Measurements from ENCODE around the gene ZNF577.

ZNF577 gene

DNA sequence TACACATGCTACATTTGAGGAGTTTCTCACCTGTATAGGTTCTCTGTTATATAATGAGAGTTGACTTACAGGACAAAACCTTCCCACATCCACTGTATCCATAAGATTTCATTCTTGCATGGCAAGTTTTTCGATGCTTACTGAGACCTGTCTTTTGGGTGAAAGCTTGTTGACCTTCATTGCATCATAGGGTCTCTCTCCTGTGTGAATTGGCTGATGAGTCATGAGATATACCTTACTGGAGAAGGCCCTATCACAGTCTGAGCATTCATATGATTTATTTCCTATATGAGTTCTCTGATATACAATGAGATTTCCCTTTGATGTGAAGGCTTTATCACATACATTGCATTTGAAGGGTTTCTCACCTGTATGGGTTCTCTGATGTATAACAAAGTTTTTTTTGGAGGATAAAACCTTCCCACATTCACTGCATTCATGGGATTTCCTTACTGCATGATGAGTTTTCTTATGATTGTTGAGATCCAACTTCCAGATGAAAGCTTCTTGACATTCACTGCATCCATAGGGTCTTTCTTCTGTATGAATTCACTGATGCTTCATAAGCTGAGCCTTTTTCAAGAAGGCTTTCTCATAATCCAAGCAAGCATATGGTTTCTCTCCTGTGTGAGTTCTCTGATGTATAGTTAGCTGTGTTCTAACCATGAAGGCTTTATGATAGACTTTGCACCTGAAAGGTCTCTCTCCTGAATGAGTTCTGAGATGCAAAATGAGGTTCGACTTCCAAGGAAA, 25.7 kb downstream of the ZNF577 start:
- no peak for DNase-seq (ENCODE audit: low spot score)

DNA sequence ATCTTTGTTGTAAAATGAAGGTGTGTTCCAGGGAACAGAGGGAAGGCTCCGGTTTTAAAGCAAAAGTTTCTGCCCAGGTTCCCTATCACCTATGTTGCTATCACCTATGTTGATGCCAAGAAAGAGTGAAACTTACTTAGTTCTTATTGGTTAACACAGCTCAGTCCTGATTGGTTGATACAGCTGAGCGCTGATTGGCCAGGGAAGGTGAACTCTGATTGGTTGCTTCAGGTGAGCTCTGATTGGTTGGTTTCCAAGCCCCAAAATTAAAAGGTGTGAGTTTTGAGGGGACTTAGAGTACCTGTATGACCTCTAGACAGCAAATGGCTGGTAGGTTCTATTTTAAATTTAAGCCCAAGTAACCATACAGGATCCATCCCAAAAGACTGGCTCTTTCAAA, 50.6 kb downstream of the ZNF577 start:
- no peak for DNase-seq (ENCODE audit: low spot score)

DNA sequence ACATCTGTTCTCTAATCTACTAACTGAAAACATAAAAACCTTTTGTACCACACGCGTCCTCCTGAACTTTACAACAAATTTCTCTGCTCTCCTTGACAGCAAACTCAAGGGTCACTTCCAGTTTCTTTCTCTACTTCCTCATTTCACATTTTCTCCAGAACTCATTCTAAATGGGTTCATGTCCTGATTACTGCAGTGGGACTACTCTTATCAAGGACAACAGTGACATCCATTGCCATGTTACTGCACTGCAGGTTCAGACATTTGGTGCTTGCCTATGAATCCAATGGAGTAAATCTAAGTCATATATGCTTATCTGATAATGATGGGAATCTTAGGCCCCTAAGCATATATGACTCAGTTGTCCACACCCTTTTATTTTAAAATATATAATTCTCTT, 57.5 kb downstream of the ZNF577 start:
- DNase-seq (ENCODE audit: low spot score) = no peak

DNA sequence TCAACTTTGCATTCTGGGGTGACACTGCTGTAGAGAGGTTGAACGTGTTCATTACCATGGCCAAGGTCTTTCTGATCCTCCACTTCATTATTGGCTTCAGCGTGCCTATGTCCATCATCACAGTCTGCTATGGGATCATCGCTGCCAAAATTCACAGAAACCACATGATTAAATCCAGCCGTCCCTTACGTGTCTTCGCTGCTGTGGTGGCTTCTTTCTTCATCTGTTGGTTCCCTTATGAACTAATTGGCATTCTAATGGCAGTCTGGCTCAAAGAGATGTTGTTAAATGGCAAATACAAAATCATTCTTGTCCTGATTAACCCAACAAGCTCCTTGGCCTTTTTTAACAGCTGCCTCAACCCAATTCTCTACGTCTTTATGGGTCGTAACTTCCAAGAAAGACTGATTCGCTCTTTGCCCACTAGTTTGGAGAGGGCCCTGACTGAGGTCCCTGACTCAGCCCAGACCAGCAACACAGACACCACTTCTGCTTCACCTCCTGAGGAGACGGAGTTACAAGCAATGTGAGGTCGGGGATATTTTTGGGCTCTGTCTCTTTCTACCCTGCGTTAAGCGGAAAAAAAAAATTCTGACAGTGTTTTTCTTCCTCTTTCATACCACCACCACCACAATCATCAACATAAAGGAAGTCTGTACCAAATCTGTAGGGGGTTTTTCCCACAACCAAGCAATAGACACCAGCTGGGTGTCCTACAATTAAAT, 63.3 kb downstream of the ZNF577 start:
- no peak for DNase-seq (ENCODE audit: low spot score)

DNA sequence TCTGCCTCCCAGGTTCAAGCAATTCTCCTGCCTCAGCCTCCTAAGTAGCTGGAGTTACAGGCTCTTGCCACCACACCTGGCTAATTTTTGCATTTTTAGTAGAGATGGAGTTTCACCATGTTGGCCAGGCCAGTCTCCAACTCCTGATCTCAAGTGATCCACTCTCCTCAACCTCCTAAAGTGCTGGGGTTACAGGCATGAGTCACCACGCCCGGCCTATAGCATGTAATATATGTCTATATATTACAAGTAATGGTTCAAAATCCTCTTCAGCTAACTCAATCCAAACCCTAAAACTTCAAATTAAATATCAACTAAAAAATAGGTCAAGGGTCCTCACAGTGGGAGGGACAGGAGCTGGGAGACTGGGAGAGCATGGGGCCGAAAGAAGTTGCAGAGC, 64.8 kb downstream of the ZNF577 start:
- no peak for DNase-seq (ENCODE audit: low spot score)

DNA sequence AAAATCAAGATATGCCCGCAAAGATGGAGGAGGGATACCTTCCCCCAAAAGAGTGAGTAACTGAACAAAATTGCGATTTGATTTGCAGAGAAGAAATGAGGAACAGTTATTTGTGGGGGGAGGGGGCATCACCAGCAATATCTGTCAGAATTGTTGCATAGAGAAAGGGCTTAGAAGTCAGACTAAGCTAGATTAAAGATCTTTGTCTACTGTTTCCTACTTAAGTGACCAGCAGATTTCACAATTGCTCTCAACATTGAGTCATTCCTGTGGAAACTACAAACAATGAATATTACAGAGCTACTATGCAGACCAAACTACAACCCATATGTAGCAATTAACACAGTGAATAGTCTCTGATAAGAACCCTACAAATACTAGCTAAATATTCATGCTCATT, 65.4 kb downstream of the ZNF577 start:
- no peak for DNase-seq (ENCODE audit: low spot score)

DNA sequence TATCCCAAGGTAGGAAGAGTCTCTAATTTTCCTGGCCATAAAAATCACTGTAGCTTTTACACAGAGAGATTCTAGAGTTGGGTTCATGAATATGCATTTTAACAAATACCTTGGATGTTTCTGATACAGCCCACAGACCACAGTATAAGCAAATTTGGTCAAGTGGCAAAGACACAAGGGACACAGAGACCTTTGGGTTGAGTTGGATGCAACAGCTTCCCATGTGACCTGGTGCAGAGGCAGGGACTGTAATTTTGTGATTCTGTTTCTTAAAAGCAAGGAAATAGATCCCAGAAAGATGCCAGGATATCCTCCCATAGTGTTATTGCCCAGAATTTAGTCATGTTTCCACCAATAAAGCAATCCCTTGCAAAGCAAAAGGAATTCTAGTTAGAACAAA, 65.8 kb downstream of the ZNF577 start:
- no peak for DNase-seq (ENCODE audit: low spot score)

DNA sequence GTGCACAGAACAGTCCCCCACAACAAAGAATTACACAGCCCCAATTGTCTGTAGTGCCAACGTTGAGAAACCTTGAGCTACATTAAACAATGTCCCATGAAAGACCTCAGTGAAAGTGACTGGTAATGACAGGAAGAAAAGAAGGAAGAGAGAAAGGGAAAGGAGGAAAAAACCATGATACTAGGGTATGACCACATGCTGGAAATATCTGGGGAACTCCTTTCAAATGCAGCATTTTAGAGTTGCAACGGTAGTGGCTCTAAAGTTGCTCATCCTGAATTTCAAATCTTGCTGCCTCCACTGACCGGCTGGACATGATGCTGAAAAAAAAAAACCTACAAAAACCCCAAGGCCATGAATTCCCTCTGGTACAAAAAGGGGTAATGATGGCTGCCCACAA, 66.3 kb downstream of the ZNF577 start:
- no peak for DNase-seq (ENCODE audit: low spot score)

Measured in HuH-7.5 (cell line).